Caco-2 (cell line): ENCODE data around the gene BACH2. TPM values are rescaled to one million over a fixed set of nuclear protein-coding genes. Genes with fewer than 3 reads are reported as not detected.

Source experiments
- BruUV-seq: library from RNA; stranded (reverse); fragments of 400-500 nt; replicated peaks from 2 replicates; lab custom pipeline; 2021; lab: Mats Ljungman, UMichigan
- CTCF ChIA-PET: fragments of 300-600 bp; sonication (Branson Sonifier 250); formaldehyde crosslinking; loops from one replicate; lab custom pipeline; 2022; ENCODE audit warnings: antibody characterized with exemption; lab: Charles Lee
- POLR2A ChIA-PET: fragments of 300-600 bp; sonication (Branson Sonifier 250); formaldehyde crosslinking; loops from one replicate; lab custom pipeline; 2022; ENCODE audit warnings: antibody characterized with exemption; lab: Charles Lee
- DNase-seq, 2 experiments: peaks; one replicate each; pipeline versions ENCODE4 v3.0.0 to v3.0.0-alpha.2; 2020 to 2022
- H3K27me3 ChIP-seq: replicated peaks from 2 replicates; pipeline ENCODE4 v1.6.0; 2011; ENCODE audit warnings: low read length; ENCODE audit not compliant: control insufficient read depth, insufficient read depth
- H3K36me3 ChIP-seq: 2 replicates; pipeline ENCODE4 v1.5.1; 2011; ENCODE audit warnings: low read length; ENCODE audit not compliant: control insufficient read depth, insufficient read depth
- H3K4me1 ChIP-seq: fragments of 250-450 bp; sonication (Bioruptor Pico); 2 replicates; pipeline ENCODE4 v1.5.1; 2020; ENCODE audit warnings: mild to moderate bottlenecking
- H3K4me3 ChIP-seq: 2 replicates; pipeline ENCODE4 v1.5.1; 2011; ENCODE audit warnings: low read depth, mild to moderate bottlenecking, control low read depth, low read length
- H3K9me3 ChIP-seq: fragments of 250-450 bp; sonication (Bioruptor Pico); 2 replicates; pipeline ENCODE4 v1.5.1; 2020; ENCODE audit warnings: mild to moderate bottlenecking, moderate library complexity
- H3K27ac Mint-ChIP-seq: one replicate; pipeline ENCODE4 v1.8.0; 2022; ENCODE audit warnings: mixed read lengths; ENCODE audit not compliant: unreplicated experiment
- H3K27me3 Mint-ChIP-seq: one replicate; pipeline ENCODE4 v1.8.0; 2022; ENCODE audit warnings: mixed read lengths; ENCODE audit not compliant: insufficient read depth, unreplicated experiment
- H3K36me3 Mint-ChIP-seq: one replicate; pipeline ENCODE4 v1.8.0; 2022; ENCODE audit warnings: mild to moderate bottlenecking, mixed read lengths; ENCODE audit not compliant: insufficient read depth, unreplicated experiment
- H3K4me1 Mint-ChIP-seq: one replicate; pipeline ENCODE4 v1.8.0; 2022; ENCODE audit warnings: low read depth, mixed read lengths; ENCODE audit not compliant: unreplicated experiment
- H3K4me3 Mint-ChIP-seq: one replicate; pipeline ENCODE4 v1.8.0; 2022; ENCODE audit warnings: mild to moderate bottlenecking, moderate library complexity, mixed read lengths; ENCODE audit not compliant: unreplicated experiment
- H3K9me3 Mint-ChIP-seq: one replicate; pipeline ENCODE4 v1.8.0; 2022; ENCODE audit warnings: mixed read lengths; ENCODE audit not compliant: unreplicated experiment
- CTCF ChIP-seq, 2 experiments: fragments of 200-600 bp in 1 of 2; IDR thresholded peaks; 1 replicate in 1 of 2; 2 replicates in 1 of 2; pipeline versions ENCODE4 v1.5.1 to v1.8.0; 2011 to 2022; ENCODE audit warnings: antibody characterized with exemption in 1 of 2, control low read depth in 1 of 2, inconsistent platforms in 1 of 2, low read depth in 1 of 2, low read length in 1 of 2, mild to moderate bottlenecking in 1 of 2, moderate library complexity in 1 of 2; ENCODE audit not compliant: insufficient read depth in 1 of 2, severe bottlenecking in 1 of 2, unreplicated experiment in 1 of 2
- intact Hi-C: fragments of 100-400 bp; cut with micrococcal nuclease; formaldehyde crosslinking; loops from one replicate; pipeline ENCODE4 v1.10.0; 2022; ENCODE audit not compliant: unreplicated experiment
- total RNA-seq: library from RNA; stranded (reverse); gene quantifications from 2 replicates; pipeline ENCODE4 v1.2.3, GENCODE V29; 2022

Gene BACH2
- total RNA-seq, 1 experiment from 2014 or later: 0.43 TPM

GRCh38 chr6:90045535-90045934 is 251.1 kb downstream of the BACH2 start:
- peaks cover 3% of the 10 kb centered on the region for H3K27me3 Mint-ChIP-seq
- Histone ChIP-seq H3K36me3 (no peaks in the 10 kb centered on the region), H3K4me3 (no peak overlapping the region), H3K4me1 (no peaks in the 10 kb centered on the region), H3K27me3 (no peaks in the 10 kb centered on the region), H3K9me3 (no peaks in the 10 kb centered on the region)
- H3K36me3 Mint-ChIP-seq: no peaks in the 10 kb centered on the region
- H3K9me3 Mint-ChIP-seq: no peaks in the 10 kb centered on the region
- H3K27ac Mint-ChIP-seq: no peak overlapping the region
- ChIA-PET POLR2A (no interaction called here), CTCF (no interaction called here)
- intact Hi-C loops: no loop called here
- H3K4me1 Mint-ChIP-seq: no peaks in the 10 kb centered on the region
- H3K4me3 Mint-ChIP-seq: no peak overlapping the region
- TF ChIP-seq CTCF (IDR thresholded peaks at IDR 0.05; ENCODE audit: insufficient read depth in 1 of 2, low read depth in 1 of 2, low read length in 1 of 2, severe bottlenecking in 1 of 2, unreplicated experiment in 1 of 2): no peak
- no TSS peak for BruUV-seq
- no peak for DNase-seq

GRCh38 chr6:90044833-90045381 is 251.7 kb downstream of the BACH2 start:
- TF ChIP-seq CTCF (IDR thresholded peaks at IDR 0.05; ENCODE audit: insufficient read depth in 1 of 2, low read depth in 1 of 2, low read length in 1 of 2, severe bottlenecking in 1 of 2, unreplicated experiment in 1 of 2): no peak
- intact Hi-C loops: no loop called here
- Histone ChIP-seq H3K27me3 (no peaks in the 10 kb centered on the region), H3K36me3 (no peaks in the 10 kb centered on the region), H3K4me3 (no peak overlapping the region), H3K4me1 (no peaks in the 10 kb centered on the region), H3K9me3 (no peaks in the 10 kb centered on the region)
- ChIA-PET POLR2A (no interaction called here), CTCF (no interaction called here)
- BruUV-seq: no TSS peak
- no peak for DNase-seq
- H3K4me3 Mint-ChIP-seq: no peak overlapping the region
- H3K27me3 Mint-ChIP-seq: peaks cover 3% of the 10 kb centered on the region
- no peaks in the 10 kb centered on the region for H3K9me3 Mint-ChIP-seq
- no peak overlapping the region for H3K27ac Mint-ChIP-seq
- H3K4me1 Mint-ChIP-seq: no peaks in the 10 kb centered on the region
- no peaks in the 10 kb centered on the region for H3K36me3 Mint-ChIP-seq

- Mint-ChIP-seq H3K27ac (no peak overlapping the region), H3K36me3 (no peaks in the 10 kb centered on the region), H3K4me1 (no peaks in the 10 kb centered on the region), H3K9me3 (no peaks in the 10 kb centered on the region), H3K27me3 (peaks cover 3% of the 10 kb centered on the region), H3K4me3 (no peak overlapping the region)
- no peaks in the 10 kb centered on the region for H3K9me3 ChIP-seq
- no peak for TF ChIP-seq CTCF (IDR thresholded peaks at IDR 0.05; ENCODE audit: insufficient read depth in 1 of 2, low read depth in 1 of 2, low read length in 1 of 2, severe bottlenecking in 1 of 2, unreplicated experiment in 1 of 2)
- DNase-seq: no peak
- BruUV-seq: no TSS peak
- H3K27me3 ChIP-seq: no peaks in the 10 kb centered on the region
- ChIA-PET POLR2A (no interaction called here), CTCF (no interaction called here)
- H3K36me3 ChIP-seq: no peaks in the 10 kb centered on the region
- intact Hi-C loops: no loop called here
- no peak overlapping the region for H3K4me3 ChIP-seq
- no peaks in the 10 kb centered on the region for H3K4me1 ChIP-seq
Observed at GRCh38 chr6:90044182-90044832, 252.3 kb downstream of the BACH2 start.
